Breast epithelium (tissue), 3 donors: ENCODE measurements around the gene TRIM26.

Experiments used
- POLR2A ChIP-seq: fragments of 450-650 bp; IDR thresholded peaks from one replicate; pipeline ENCODE4 v1.6.1; 2016; ENCODE audit warnings: antibody characterized with exemption, mild to moderate bottlenecking, moderate library complexity
- POLR2AphosphoS5 ChIP-seq, 3 donors: sonication (generic); formaldehyde crosslinking; IDR thresholded peaks; one replicate each; pipeline ENCODE4 v1.6.1; 2017; ENCODE audit warnings: antibody characterized with exemption in 3 of 3
- TF ChIP-seq, protein P1 (sequence below), 3 donors: fragments of 450-650 bp; IDR thresholded peaks; one replicate each; pipeline ENCODE4 v1.5.1; 2016 to 2017; ENCODE audit warnings: antibody characterized with exemption in 3 of 3, mild to moderate bottlenecking in 3 of 3, moderate library complexity in 3 of 3

GRCh38 chr6:30143780-30144179 is 69.4 kb downstream of the TRIM26 start:
- TF ChIP-seq, protein P1, sequence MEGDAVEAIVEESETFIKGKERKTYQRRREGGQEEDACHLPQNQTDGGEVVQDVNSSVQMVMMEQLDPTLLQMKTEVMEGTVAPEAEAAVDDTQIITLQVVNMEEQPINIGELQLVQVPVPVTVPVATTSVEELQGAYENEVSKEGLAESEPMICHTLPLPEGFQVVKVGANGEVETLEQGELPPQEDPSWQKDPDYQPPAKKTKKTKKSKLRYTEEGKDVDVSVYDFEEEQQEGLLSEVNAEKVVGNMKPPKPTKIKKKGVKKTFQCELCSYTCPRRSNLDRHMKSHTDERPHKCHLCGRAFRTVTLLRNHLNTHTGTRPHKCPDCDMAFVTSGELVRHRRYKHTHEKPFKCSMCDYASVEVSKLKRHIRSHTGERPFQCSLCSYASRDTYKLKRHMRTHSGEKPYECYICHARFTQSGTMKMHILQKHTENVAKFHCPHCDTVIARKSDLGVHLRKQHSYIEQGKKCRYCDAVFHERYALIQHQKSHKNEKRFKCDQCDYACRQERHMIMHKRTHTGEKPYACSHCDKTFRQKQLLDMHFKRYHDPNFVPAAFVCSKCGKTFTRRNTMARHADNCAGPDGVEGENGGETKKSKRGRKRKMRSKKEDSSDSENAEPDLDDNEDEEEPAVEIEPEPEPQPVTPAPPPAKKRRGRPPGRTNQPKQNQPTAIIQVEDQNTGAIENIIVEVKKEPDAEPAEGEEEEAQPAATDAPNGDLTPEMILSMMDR (IDR thresholded peaks at IDR 0.05) = no peak
- no peak for TF ChIP-seq POLR2AphosphoS5 (IDR thresholded peaks at IDR 0.05)
- no peak for TF ChIP-seq POLR2A
